Stimulated activated CD4-positive, alpha-beta T cell treated with anti-CD3 and anti-CD28 coated beads, Interleukin-12 subunit alpha, Interleukin-12 subunit beta, amount 100 ng/mL, for 48 hours (primary cell): Measurements from ENCODE around the gene OLR1.
"Not testable (repeated sequence)": the region's sequence is repeated elsewhere in the genome, so short reads cannot be mapped to it uniquely, and the experiment has no call there.

ENCODE experiments used
- DNase-seq, 3 donors: peaks; one replicate each; pipeline ENCODE4 v3.0.0-alpha.2; 2020; ENCODE audit warnings: low read depth in 2 of 3, low spot score in 1 of 3

Gene OLR1

DNA sequence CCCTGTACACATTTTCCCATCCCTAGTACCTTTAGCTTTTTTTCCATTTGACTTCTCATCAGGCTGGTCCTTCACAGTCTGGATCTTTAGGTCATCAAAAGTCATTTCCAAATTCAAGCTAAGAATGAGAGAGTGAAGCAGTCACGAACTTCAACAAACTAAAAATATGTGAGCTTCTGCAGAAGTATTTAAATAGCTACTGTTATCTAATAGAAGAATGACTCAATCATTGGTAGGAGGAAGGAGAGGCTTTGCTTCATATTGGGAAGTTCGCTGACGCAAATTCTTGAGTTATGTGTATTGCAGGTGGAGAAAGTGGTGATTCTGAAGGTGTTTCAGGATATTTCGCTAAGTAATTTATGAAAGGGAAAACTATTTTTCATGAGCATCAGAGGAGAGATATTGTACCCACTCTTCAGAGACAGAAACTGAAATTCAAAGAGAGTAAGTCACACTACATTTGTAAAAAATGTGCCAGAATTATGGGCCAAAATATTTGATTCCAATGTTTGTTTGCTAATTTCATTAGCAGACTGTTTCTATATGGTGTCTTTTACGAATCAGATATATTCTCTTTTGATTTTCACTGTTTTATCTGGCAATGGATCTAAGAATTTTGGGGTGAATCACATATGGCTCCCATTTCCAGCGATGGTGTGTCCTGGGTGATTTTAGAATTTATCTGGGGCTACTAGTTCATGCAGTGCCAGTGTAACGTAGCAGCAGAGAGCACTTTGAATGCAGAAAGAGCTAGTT is at the start of gene OLR1:
OLR1 (minus strand) TSS at position 160 of the 756 bp plus-strand sequence; CDS start at position 105, 55 bp downstream.
- DNase-seq, result no peak

DNA sequence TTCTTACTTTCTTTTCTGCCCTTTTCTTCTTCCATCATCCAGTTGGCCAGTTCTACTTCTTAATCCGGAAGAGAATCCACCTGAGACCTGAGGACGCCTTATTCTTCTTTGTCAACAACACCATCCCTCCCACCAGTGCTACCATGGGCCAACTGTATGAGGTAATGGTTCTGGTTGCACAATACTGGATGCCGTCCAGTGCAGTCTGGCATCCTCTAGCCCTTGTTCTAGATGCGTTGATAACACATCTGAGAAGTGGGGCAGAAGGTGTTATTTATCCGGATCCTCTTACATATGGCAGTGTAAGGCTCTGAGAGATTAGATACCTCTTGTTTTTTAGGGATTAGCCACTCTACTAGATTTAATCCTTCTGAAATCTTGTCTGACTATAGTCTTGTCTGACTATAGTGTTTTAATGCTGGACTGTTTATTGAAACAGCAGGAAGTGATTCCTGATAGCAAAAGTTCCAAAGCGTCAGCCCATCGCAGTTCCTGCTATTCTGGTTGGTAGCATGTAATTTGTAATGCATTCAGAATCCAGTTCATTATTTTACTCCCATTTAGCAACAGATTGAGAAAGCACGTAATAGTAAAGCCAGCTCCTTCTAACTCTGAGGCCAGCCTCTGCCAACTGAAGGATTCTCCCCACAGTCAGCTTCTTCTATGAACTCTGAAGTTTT is 48.6 kb upstream of the OLR1 start:
- no peak for DNase-seq

DNA sequence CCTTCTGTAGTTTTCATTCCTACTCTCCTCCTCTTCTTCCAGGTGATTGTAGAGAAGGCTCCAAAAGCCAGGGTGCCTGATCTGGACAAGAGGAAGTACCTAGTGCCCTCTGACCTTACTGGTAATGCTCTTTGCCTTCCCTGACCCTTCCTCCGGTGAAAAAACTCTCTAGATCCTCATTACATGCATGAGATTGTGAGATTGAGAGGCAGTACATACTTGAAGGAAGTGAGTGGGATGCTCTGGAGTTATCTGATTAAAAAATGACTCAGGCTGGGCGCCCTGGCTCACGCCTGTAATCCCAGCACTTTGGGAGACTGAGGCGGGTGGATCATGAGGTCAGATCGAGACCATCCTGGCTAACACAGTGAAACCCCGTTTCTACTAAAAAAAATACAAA is 46.1 kb upstream of the OLR1 start:
- DNase-seq, result no peak

GRCh38 chr12:10215946-10216345 is 44.0 kb upstream of the OLR1 start:
- not testable (repeated sequence) for DNase-seq

DNA sequence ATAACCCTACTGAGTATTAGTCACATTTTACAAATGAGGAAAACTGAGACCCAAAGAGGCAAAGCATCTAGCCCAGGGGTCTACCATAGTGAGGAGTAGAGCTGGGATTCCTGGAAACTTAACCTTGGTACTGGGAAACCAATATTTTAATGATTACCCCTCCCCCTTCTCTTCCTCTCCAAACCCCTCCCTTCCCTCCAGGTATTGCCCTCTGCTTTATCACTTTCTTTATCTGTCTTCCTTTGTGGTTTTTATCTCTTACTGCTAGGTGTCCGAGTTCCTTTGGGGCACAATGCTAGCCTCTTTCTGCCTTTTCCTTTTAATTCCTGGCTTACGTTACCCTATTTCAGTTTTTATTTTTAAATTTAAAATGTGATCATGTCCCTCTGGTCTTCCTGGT is 43.5 kb upstream of the OLR1 start:
- no peak for DNase-seq

- DNase-seq, result no peak
Measured at GRCh38 chr12:10214895-10215267, 42.9 kb upstream of the OLR1 start.

DNA sequence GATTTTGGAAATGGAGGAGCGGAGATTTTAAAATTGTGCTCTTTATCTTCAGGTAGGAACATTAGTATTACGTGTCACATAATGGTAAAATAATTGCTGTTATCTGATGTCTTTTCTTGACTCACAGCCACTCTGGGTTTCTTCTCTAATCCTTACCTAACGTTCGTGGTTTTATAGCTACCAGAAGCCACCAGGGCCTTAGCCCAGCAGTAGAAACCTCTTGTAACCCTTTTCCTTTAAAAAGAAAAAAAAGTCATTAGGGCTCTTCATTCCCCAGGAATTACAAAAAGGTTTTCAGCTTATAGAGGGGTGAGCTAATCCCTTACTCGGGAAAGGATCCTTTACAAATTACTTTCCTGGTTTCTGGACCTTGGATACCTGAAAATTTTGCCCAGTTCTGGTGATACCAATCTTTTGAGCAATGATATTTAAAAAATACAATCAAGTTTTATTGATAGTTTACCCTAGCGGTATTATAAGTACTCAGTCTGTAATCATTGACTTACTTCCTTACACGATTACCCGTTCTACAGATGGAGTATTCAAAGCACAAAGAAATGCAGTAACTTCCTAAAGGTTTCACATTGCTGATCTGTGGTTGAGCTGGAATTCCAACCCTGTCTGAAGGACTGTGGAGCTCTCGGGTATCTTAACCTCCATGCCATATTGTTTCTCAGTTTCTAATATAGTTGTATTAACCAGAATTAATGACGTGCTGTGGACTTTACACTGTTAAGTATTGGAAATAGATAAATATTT is 42.4 kb upstream of the OLR1 start:
- no peak for DNase-seq

- DNase-seq, result peak; percentile 46 to 61 (median 59)
Measured at GRCh38 chr12:10213168-10214135, 41.5 kb upstream of the OLR1 start.

- peak; percentile 48 to 64 (median 60) for DNase-seq
Measured at GRCh38 chr12:10212739-10213131, 40.8 kb upstream of the OLR1 start, which contains the start of gene GABARAPL1. GABARAPL1 (plus strand) TSS chr12:10212877; CDS start chr12:10213130, 253 bp downstream.

GRCh38 chr12:10211940-10212738 is 40.2 kb upstream of the OLR1 start:
- DNase-seq, result peak; percentile 77 to 78 (median 77)

GRCh38 chr12:10211101-10211939 is 39.4 kb upstream of the OLR1 start:
- DNase-seq, result no peak

GRCh38 chr12:10210225-10210624 is 38.3 kb upstream of the OLR1 start:
- no peak for DNase-seq

DNA sequence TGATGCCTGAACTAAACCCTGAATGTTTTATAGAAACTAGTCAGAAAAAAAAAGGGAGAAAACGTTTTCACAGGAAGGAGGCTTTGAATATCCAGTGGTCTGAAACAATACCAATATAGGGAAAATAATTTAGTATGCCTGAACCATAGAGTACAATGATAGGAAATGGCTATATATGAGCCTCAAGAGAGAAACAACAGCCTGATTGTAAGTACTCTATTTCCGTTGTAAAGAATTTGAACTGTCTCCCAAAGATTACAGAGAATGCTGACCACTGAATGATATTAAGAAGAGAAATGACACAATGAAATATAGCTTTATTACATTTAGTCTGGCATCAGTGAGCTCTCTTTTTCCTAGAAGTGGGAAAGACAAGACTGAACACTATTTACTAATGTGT is 35.2 kb upstream of the OLR1 start:
- DNase-seq, result no peak

- no peak for DNase-seq
Measured at GRCh38 chr12:10205220-10205807, 33.4 kb upstream of the OLR1 start.

GRCh38 chr12:10204495-10204894 is 32.6 kb upstream of the OLR1 start:
- not testable (repeated sequence) for DNase-seq

- no peak for DNase-seq
Measured at GRCh38 chr12:10197879-10198278, 25.9 kb upstream of the OLR1 start.

DNA sequence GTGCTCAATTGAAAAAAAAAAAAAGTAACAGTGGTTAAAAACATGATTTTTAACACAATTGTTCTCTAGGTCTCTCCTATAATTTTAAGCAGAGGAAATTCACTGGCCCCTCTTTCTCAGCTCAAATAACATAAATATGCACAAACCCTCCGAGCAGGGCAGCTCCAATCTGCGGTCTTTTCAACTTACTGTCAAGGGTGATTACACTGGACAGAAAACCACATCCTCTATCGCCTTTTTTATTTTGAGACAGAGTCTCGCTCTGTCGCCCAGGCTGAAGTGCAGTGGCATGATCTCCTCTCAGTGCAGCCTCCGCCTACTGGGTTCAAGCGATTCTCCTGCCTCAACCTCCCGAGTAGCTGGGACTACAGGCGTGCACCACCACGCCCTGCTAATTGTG is 24.3 kb upstream of the OLR1 start:
- no peak for DNase-seq

DNA sequence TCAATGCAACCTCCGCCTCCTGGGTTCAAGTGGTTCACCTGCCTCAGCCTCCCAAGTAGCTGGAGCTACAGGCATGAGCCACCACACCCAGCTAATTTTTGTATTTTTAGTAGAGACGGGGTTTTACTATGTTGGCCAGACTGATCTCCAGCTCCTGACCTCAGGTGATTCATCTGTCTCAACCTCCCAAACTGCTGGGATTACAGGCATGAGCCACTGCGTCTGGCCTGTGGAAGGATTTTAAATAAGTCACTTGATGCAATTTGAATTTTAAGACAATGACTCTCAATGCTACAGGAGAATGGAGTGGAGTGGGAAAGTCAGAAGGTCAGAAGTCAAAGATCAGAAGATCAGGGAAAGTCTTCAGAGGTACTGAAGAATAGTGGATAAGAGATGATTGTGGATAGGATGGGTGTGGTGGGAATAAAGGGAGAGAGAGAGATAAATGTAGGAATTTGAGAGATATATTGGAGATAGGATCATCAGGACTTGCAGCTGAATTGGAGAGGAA is 22.3 kb upstream of the OLR1 start:
- DNase-seq, result no peak
